Right lobe of liver (tissue), 4 donors: ENCODE data around the gene CSF1.

Source experiments
- POLR2A ChIP-seq: fragments of 450-650 bp; IDR thresholded peaks from one replicate; pipeline ENCODE4 v1.6.1; 2017; ENCODE audit warnings: antibody characterized with exemption, mild to moderate bottlenecking
- TF ChIP-seq, protein P1 (sequence below), 4 donors: fragments of 200-600 bp in 3 of 4; fragments of 450-650 bp in 1 of 4; IDR thresholded peaks; one replicate each; pipeline versions ENCODE4 v1.5.1 to v1.8.0; 2016 to 2022; ENCODE audit warnings: antibody characterized with exemption in 4 of 4, mild to moderate bottlenecking in 2 of 4
- donor health status: DM: no; HTN: no; CAD: no.
- donor health status: DM: no; HTN: no; CAD: no.
- donor health status: DM: no; HTN: yes; CAD: no.

- TF ChIP-seq, protein P1, sequence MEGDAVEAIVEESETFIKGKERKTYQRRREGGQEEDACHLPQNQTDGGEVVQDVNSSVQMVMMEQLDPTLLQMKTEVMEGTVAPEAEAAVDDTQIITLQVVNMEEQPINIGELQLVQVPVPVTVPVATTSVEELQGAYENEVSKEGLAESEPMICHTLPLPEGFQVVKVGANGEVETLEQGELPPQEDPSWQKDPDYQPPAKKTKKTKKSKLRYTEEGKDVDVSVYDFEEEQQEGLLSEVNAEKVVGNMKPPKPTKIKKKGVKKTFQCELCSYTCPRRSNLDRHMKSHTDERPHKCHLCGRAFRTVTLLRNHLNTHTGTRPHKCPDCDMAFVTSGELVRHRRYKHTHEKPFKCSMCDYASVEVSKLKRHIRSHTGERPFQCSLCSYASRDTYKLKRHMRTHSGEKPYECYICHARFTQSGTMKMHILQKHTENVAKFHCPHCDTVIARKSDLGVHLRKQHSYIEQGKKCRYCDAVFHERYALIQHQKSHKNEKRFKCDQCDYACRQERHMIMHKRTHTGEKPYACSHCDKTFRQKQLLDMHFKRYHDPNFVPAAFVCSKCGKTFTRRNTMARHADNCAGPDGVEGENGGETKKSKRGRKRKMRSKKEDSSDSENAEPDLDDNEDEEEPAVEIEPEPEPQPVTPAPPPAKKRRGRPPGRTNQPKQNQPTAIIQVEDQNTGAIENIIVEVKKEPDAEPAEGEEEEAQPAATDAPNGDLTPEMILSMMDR (IDR thresholded peaks at IDR 0.05) = no peak
- no peak for TF ChIP-seq POLR2A
These were observed 4.1 kb downstream of the CSF1 start for GRCh38 chr1:109914587-109915240.
